NAMALWA (cell line): ENCODE data around the gene PTPRN2.

Experiments
- DNase-seq: peaks from one replicate; pipeline ENCODE4 v3.0.0-alpha.2; 2015; ENCODE audit warnings: low spot score

PTPRN2 gene

DNA sequence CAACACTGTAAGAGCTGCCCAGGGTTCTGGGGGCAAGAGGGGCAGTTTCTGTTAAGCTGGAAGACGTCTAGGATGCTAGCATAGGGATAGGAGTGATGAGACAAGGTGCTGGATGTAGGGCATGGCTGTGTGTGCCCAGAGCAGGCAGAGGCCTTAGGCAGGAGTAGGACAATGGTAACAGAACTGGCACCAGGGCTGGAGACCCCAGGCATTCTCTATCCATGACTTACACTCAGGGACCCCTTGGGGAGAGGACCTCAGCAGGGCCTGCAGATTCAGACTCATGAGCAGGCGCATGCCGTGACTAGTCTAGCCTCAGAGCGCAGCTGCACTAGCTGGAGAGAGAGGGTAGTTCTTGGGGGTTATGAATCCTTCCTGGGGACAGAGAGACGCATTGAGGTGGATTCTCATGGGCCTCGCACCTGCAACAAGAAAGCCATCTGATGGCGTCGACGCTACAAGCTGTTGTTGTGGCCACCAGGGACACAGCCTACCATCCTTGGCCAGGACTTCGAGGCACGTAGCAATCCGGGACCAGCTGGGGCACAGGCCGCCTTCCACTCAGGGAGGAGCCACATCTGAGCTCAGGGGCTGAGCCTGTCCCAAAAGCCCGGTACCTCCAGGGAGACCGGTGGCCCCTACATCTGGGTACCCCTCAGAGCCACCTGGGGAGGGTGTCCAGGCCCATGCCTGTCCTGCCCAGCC is 474.1 kb downstream of the PTPRN2 start:
- DNase-seq = no peak

DNA sequence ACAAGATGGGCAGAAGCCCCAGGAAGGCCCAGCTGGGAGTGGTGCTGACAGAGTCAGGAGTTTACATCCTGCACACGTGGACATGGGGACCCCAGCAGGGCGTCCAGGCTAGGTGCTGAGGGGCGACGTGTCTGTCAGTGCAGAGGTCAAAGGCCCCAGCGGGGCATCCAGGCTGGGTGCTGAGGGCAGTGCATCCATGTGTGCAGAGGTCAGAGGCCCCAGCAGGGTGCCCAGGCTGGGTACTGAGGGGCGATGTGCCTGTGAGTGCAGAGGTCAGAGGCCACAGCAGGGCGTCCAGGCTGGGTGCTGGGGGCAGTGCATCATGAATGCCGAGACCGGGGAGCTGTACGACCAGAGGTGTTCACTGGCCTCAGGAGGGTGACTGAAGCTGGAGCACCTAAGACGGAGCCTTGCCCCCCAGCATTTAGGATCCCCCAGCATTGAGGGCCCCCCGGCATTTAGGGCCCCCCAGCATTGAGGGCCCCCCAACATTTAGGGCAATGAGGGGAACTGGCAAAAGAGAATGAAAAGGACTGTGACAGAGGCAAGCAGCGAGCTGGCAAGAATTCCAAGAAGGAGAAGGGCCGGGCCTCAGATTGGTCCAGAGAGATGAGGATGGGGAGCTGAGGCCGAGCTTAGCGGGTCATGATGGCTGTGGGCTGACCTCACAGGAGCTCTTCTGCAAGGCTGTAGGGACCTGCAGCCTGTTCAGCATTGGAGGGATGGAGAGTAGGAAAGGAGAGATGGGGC is 474.9 kb downstream of the PTPRN2 start:
- DNase-seq = no peak

DNA sequence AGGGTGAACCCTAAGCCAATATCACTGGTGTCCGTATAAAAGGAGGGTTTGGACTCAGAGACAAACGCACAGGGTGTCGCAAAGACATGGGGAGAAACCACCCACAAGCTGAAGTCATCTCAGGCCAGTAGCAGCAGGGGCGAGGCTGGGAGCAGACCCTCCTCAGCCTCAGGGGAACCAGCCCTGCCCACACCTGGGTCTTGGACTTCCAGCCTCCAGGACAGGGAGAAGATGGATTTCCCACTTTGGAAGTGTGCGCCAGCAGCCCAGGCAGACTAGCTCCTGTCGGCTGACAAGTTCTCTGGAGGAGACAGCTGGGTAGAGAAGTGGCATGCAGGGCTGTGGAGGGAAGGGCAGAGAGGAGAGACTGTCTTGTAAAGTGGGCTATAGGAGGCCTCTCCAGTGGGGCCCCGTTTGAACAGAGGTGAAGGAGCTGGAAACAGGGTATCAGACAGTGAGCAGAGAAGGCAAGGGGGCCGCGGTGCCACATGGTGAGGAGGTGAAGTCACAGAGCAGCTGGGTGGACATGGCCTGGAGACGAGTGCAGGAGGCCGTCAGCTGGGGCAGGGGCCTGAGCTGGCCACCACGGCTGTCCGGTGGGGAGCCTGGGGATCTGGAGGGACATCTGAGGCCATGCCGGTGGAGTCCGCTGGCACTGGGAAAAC is 475.6 kb downstream of the PTPRN2 start:
- DNase-seq = no peak

DNA sequence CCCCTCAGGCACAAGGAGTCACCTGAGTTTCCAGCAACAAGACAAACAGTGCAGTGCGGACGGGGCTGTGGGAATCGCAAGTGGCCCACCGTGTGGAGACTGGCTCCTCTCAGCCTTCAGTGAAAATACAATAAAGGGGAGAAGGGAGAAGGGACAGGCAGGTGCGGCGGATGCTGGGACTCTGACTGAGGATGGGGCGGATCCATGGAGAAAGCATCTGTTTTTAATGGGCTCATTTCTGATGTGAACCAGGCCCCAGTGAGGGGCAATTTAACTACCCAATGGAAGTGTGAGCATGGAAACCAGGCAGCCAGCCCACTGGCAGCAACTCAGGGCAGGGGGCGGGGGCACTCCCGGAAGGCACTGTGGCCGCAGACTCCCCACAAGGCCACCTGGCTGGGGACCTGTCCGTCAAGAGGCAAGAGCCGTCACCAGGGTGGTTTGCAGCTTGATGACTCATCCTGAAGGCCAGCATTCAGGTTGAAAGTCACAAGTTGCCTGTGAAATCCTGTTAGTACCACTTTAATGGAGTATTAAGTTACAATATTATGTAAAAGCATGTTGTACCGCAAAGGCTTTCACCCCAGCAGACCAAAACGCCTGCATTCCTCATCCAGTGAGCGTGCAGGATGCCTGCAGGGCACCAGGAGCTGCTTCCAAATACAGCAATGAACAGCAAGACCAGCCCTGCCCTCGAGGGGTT is 476.4 kb downstream of the PTPRN2 start:
- DNase-seq = no peak

DNA sequence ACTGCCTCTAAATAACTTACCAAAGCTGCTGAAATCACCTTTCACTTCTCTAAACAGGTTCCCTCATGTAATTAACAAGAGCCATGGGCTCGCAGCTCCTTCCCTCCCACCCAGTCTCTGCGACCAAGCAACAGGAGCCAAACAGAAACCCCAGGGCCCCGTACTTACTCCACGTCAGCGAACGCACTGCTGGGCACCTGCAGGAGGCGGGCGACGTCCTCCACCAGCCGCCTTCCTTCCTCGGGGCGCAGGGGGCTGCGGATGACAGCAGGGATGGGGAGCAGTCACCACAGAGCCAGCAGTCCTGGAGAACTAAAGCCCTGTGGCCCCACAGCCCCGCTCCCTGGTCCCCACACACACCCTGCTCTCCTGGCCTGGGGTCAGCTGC is 477.0 kb downstream of the PTPRN2 start:
- DNase-seq = no peak

DNA sequence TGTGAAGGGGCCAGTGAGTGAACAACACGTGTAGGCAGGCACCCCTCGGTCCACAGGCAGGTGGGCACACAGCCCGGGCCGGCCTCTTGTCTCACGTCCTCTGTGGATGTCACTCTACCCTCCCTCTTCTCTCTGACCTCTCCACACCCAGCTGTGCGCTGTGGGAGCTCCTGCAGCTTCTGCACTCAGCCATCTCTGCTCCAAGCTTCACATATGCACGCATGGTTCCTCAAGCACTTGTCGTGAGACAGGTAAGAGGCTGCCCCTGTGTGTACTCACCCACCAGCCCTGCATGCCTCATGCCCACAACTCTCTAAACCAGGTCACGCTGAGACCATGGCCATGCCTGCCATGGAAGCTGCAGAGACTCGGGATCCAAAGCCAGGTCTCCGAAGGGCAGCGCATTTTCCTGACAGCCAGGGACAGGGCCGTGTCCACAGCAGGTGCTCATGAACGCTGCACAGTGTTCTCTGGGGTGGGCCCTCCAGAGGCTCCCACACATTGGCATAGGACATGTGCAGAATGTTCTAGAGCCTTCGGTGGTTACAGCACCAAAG is 477.5 kb downstream of the PTPRN2 start:
- DNase-seq = no peak

DNA sequence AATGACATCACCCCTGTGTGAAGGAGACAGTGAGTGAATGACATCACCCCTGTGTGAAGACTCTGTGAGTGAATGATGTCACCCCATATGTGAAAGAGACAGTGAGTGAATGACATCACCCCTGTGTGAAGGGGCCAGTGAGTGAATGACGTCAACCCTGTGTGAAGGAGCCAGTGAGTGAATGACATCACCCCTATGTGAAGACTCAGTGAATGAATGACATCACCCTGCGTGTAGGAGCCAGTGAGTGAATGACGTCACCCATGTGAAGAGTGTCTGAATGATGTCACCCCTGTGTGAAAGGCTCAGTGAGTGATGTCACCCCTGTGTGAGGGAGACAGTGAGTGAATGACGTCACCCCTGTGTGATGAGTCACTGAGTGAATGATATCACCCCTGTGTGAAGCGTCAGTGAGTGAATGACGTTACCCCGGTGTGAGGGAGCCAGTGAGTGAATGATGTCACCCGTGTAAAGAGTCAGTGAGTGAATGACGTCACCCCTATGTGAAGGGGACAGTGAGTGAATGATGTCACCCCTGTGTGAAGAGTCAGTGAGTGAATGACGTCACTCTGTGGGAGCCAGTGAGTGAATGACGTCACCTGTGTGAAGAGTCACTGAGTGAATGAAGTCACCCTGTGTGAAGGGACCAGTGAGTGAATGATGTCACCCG is 478.1 kb downstream of the PTPRN2 start:
- peak; percentile 33 for DNase-seq

DNA sequence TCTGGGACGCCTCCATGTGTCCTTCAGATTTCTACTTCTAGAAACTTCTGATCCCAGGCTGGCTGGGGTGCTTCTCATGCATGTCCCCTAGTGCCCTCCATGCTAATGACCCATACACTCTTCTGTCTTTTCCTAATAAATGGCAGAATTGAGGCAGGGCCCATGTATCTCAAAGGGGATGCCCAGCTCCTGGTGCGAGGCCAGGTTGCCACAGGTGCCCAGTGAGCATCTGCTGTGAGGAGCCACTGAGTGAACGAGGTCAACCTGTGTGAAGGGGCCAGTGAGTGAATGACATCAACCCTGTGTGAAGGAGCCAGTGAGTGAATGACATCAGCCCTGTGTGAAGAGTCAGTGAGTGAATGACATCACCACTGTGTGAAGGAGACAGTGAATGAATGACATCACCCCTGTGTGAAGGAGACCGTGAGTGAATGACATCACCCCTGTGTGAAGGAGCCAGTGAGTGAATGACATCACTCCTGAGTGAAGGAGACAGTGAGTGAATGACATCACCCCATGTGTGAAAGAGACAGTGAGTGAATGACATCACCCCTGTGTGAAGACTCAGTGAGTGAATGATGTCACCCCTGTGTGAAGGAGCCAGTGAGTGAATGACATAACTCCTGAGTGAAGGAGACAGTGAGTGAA is 478.9 kb downstream of the PTPRN2 start:
- DNase-seq = peak; percentile 11

DNA sequence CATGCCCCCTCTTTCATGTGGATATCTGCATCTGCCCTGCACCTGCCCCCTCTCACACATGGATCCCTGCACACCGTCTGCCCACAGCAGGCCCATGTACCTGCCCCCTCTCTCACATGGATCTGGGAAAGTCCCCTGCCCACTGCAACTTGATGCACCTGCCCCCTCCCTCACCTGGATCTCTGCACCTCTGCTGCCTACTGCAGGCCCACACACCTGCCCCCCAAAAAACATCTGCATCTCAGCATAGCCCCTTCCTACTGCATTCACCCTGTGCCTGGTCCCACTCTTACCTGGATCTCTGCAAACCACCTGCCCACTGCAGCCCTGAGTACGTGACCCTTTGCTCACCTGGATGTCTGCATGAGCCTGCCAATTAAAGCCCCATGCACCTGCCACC is 479.8 kb downstream of the PTPRN2 start:
- no peak for DNase-seq

DNA sequence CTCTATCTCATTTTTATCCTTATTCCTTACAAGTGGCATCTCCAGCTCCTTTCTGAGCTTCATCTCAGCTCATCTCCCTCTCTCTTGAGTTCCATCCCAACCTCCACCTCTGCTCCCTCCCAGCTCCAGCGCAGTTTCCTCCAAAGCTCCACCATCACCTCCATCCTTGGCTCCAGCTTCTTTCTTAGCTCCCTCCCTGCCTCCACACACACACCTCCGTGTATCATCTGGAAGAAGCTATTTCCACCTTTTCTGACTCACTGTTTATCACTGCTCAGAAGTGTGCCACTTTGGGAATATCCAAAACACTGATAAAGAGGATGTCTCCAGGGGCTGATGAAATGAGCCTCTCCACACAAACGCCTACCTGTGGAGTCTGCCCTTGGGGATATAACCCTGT is 481.4 kb downstream of the PTPRN2 start:
- no peak for DNase-seq

DNA sequence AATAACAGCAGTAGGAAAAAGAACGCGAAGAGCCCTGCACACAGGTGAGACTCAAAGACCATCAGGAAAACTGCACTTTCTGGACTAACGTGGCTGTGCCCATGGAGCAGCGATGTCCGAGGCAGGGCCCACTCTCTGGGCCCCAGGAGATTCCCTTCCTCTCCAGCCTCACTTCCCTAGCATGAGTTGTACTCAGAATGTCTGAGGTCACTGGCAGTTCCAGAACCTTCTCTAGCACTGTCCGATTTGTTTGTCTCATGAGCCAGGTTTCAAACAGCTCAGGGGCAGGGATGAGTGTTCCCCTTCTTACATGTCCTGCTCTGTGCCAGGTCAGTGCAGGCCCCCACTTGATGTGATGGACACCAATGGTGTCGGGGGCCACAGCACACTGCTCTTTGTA is 484.2 kb downstream of the PTPRN2 start:
- DNase-seq = no peak

DNA sequence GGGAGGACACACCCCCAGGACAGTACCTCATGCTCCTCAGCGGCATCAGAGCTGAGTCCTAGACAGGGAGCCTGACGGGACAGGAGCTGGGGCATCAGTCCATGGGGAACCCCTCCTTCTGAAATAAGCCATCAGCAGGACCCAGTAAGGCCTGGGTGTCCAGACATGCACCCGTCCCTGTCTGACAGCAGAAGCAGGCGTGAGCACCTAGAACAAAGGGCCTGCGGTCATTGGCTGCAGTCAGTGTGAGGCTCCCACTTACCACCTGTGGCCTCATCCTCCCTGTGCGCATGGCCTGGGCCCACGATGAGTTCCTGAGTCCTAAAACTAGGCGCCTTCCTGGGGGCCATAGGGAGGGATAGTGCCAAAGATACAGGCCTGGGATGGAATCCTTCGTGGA is 484.7 kb downstream of the PTPRN2 start:
- no peak for DNase-seq

DNA sequence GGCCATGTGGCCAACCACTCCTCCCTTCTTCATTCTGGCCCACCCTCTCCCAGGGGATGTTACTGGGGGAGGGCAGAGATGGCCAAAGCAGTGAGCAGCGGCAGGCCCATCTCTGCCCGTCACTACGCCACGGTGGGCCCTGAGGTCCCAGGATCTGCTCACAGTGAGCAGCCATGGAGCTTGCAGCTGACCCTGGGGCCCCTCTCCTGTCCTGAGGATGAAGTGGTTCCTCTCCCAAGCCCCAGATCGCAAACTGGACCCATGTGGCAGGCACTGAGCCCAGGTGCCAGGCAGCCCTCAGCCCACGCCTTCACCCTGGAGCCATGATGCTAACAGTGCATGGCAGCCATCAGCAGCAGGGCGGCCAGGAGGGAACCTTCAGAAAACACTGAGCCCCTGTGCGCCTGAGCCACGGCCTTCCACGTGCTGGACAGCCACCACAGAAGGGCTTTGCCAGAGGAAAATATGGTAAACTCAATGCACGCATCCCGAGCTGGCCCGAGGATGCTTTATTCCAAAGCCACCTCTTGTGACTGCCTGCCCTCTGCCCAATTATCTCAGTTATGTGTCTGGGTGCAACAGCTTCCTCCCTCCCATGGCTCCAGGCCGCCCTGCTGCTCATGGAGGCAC is 485.7 kb downstream of the PTPRN2 start:
- no peak for DNase-seq

DNA sequence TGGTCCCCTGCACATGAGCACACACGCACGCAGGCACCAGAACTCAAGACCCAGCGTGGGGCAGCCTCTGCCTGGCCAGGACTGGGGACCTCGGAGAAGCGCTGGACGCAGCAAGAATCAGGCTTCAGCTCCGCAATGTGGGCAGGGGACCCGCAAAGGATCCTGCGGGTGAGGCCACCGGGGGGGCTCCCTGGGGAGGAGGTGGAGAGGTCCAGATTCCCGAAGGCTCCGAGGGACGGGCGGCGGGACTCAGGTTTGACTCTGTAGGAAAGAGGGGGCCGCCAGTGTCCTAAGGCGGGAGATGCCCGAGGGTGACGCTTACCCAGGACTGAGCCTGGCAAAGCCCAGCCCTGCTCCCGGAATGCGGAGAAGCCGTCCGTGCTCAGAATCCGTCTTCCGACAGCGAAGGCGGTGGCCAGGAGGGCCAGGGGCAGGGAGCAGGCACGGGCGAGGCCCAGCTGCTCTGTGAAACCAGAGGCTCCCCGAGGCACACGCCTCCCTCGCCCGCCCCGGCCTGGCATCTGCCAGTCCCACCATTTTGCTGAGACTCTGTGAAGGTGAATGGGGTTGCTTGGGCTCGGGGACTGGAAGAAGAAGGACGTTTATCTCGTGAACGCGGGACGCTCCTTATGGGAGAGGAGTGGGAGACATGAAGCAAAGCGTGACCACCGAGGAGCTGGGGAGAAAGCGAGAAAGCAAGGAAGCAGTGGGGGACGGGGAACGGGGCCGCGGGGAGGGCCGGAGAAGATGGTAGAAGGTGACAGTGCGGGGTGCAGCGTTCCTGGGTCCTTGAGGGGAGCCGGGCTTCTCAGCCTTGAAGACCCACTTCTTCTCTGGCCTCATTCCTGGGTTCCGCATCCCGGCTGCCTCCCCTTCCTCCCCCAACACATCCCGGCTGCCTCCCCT is 489.2 kb downstream of the PTPRN2 start:
- DNase-seq = no peak

DNA sequence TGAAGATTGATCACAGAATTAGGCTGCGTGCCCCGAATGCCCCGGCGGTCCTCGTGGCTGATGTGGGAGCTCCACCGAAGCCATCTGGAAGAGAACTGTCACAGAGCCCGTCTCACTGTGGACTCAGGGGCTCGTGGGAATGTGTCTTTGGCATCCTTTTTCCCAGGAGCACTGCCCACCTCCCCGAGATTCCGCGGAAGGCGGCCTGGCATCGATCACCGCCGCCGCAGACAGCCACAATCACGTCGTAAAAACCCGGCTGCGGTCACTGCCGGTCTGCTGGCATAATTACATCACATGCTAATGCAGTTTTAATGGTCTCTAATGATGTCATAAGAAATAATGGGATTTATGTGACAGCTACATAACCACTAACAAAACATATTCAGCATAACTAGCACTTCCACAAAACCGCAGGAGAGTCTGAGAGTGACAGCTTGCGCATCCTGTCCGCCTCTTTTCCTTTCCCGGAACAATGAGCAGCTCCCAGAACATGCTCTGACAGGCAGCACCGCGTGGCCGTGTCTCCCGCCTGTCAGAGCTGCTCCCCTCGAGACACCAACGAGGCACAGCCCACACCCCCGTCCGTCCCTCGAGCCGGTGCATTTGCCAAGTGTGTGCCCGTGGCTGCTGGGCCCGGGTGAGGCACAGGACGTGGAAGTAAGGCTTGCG is 490.0 kb downstream of the PTPRN2 start:
- no peak for DNase-seq

DNA sequence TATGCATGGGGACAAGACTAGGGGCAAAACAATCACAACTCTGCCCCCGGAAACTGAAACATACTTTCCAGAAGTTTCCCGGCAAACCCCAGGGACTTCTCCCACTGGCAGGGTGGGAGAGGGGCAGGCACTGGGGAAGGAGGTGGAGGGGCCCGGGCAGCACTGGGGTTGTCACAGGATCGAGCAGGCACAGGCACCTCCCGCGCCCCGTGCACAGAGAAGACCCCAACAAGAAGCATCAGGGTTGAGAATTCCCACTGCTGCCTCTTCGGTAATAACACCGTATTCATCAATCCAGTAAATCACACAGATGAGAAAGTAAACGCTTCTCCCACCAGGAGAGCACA is 490.5 kb downstream of the PTPRN2 start:
- no peak for DNase-seq

DNA sequence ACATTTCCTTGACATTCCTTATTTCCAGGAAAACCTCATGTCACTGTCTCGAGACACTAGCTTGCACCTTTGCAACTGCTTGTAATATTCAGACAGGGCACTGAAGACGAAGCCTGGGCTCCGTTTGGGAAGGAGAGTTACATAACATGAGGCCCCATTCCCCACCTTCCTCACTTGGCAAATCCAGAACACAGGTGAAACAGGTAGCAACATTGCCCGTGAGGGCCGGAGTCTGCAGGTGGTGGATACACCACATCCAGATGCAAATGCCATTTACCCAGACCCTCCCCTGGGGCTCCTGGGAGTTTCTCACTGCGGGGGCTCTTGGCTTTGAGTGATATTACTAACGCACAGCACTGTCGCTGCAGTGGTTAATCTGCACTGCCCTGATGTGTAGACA is 491.0 kb downstream of the PTPRN2 start:
- no peak for DNase-seq

DNA sequence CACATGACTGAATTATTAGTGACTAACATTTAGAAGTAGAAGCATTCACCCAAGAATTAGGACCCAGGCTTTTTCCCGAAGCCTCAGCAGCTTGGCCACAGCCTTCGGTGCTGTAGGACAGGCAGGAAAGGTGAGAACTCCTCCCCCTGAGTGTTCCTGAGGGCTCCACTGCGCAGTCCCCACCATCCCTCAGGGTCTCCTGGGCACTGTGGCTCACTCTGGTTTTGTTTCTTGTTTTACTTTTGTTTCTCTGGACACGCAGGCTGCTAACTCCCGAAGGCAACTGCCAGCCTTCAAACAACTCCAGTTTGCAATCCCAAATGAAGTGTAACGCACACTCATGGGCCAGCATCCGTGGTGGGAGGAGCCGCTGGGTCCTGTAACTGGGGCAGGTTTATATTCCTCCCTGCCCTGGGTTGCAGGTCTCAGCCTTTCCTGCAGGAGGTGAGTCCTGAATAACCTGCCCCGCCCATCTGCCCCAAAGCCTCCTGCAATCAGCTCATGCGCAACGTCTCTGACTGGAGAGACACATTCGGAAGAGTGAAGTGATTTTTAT is 492.9 kb downstream of the PTPRN2 start:
- no peak for DNase-seq

DNA sequence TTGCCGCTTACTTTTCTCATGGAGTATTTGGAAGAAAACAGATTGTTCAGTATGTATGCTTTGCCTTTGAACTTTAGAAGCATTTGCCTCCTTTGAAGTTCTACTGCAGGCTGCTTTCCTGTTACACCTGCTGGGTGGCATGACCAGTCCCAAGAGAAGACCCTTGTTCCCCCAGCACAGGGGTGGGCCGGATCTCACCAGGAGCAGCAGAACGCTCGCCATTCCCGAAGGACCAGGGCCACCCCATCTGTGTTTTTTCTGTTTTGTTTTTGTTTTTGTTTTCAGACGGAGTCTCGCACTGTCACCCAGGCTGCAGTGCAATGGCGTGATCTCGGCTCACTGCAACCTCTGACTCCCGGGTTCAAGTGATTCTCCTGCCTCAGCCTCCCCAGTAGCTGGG is 493.6 kb downstream of the PTPRN2 start:
- DNase-seq = no peak
